Bone marrow (tissue), 2 donors: ENCODE measurements around the gene UXS1.

ENCODE experiments used
- DNase-seq, 2 donors: peaks; one replicate each; lab custom pipeline; 2025; lab: John Stamatoyannopoulos, UW

The UXS1 gene

DNA sequence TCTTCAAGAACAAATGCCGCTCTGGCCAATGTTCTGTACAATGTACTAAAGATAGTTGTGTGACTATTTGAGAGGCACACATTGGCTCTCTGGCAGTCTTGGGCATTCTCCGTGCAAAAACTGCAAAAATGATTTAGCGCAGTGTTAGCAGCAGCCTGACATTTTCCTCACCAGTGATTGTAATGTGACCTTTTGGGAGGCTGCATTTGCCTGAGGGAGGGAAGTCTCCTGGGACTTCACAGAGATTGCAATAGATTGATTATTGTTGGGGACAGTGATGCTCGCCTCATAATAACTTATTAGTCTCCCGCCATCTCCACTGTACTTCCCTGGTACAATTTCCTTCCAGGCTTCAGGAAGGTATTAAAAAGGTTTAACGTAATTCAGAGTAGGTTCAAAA lies 149.2 kb downstream of the UXS1 start:
- no peak for DNase-seq

DNA sequence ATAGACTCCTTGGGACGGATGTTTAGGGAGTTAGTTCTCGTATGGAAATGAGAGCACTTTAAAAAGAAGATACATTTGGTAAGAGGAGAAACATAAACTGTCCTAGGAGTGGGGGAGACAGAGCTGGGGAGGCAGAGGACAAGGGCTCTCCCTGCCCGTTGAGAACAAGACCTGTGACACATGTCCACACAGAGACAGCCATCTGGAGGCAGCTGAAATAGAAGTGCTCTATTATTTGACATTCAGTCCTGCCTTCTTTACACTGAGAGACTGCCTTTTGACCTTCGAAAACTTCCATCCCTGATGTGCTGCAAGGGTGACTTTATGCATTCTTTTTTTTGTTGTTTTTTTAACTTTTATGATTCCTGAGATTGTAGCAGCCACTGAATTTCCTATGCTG lies 150.1 kb downstream of the UXS1 start:
- no peak for DNase-seq
